Activated CD8-positive, alpha-beta memory T cell treated with anti-CD3 and anti-CD28 coated beads for 4 hours (primary cell): ENCODE data around the gene RASSF1.

Experiments used
- DNase-seq, 2 donors: peaks; one replicate each; pipeline ENCODE4 v3.0.0-alpha.2; 2020; ENCODE audit warnings: low read depth in 2 of 2

RASSF1 gene

DNA sequence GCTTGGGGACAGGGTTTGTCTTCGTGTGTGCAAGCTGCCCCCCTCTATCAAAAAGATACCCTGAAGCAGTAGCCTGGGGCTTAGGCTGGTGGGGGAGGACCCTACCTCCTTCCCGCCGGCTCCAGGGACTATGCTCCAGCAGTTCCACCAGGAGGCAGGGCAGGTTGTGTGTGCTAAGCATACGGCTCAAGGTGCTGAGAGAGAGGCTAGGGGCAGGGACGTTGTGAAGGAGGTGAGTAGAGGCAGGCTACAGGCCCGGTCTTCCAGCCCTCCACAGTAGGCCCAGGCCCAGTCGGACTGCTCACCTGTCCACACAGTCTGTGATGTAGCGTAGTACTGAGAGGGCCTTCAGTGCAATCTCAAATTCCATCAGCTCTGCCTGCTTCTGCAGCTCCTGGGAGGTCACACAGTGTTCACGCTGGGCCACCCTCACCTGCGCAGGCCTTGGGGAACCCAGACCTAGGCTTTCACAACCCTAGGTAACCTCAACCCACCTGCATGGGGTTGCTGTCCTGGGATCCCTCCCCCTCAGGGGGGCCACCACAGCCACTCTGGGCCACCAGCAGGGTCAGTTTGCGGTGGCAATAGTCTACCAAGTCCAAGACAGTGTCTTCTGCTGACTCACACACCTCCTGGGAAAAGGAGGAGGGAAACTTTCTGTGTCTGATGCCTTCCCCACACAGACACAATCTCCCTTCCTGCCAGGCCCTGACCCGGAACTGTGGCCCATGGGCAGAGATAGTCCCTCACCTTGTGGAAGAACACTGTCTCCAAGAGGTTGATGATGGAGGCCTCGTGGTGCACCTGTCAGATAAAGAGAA, 2.4 kb upstream of the RASSF1 start:
- no peak for DNase-seq

DNA sequence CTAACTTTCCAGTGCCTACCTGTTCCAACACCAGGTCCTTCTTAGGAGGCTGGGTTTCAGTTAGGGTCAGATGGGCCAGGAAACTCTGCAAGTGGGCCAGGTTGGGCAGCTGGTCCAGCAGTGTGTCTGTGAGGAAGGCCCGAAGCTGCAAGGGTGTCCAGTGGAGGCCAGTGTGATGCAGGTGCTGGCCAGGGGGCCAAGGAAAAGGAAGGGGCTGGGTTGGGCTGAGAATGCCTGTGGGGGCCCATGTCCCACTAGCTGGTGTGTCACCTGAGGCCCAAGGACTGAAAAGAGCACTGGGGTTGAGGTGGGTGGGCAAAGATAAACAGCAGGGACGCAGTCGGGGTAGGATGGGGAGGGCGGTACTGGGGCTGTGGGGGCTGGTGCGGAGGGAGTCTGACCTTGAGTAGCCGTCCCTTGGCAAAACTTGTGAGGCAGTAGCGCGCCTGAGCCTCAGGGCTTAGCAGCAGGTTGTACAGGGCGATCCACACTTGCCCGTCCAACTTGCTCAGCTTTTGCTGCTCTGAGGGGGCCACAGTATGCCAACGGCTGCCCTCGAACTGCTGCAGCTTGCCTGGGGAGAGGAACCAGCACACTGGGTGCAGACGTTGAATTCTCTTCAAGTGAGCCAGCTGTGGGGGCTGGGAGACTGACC, 1.5 kb upstream of the RASSF1 start:
- no peak for DNase-seq

DNA sequence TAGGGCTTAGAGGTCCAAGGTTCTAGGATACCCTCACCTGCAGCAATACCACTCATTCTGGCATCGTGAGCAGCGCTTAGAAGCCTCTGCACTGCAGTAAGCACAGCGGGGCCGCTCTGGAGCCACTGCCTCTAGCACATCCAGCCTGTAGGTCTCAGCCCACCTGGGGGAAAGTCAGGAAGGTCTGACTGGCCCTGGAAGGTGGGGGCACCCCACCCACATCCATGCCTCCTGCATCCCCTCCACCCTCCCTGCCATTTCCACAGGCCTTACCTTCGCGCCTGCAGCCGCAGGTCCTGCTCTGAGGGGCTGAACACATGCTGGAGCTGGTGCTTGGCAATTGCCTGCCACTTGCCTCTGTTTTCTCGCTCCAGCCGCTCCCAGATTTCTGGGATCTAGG, 901 bp upstream of the RASSF1 start:
- DNase-seq = no peak

GRCh38 chr3:50340147-50340447, 539 bp downstream of the RASSF1 start:
- no peak for DNase-seq

DNA sequence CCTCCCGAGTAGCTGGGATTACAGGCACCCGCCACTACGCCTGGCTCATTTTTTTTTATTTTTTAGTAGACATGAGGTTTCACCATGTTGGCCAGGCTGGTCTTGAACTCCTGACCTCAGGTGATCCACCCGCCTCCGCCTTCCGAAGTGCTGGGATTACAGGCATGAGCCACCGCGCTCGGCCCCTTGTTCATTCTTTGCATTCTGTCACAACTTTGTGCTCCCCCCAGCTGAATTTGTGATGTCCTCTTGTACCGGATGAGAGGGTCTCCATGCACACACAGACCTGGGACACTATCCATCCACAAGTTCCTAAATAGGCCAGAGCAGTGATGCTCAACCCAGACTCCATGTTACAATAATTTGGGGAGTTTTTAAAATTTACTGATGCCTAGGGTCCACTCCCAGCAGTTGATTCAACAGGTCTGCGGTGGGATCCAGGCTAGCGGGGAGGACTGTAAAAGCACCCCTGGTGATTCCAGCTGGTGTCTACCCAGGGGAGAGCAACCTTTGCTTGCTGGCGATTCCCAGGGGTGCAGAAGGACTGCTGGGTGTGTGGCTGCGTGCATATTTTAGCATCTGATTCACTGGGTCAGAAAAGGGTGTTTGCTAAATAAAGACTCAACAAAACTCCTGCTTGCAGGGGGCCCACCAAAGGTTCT, 1.0 kb downstream of the RASSF1 start:
- no peak for DNase-seq

DNA sequence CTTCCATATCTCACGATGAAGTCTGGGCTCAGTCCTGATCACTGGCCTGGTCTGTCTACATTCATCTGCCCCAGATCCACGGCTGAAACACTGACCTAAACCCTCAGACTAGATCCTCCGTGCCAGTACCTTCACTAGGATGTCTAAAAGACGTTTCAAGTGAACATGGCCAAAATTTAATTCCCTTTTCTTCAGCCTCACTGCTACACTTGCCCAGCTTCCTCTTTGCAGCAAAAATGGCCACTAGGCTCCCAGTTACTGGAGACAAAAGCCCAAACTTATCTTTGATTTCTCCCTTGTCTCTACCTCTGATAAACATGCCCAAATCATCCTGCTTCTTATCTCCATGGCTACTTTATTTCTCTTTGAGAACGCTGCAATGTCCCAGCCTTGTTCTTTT, 1.7 kb downstream of the RASSF1 start:
- no peak for DNase-seq

DNA sequence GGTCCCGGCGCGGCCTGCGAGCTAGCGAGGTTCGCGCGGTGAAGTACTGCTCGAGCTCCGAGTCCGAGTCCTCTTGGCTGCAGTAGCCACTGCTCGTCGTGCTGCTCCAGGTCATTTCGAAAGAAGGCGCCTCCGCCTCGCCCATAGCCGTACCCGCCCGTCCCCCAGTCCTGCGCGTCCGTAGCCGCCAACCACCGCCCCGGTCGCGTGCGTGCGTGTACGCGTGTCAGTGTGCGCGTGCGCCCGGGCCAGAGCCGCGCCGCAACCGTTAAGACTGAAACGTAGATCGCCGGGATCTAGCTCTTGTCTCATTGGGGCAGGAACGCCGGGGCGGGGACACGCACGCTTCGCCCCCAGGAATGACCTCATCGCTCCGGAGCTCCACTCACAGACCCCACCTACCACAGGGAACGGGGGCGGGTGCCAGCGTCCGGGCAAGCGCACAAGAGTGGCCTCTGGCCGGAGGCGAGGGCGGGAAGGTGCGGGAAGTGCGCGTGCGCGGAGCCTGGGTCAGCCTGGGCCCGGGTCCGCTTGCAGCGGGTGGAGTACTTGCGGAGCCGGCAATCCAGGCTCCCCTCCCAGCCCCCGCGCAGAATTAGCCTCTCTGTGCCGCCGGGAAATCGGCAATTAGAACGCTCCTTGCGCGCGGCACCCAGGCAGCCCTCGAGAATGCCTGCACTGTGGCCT, 3.3 kb downstream of the RASSF1 start:
- peak; percentile 89 to 93 for DNase-seq

GRCh38 chr3:50336452-50337174, 4.0 kb downstream of the RASSF1 start:
- no peak for DNase-seq

GRCh38 chr3:50334339-50335075, 6.1 kb downstream of the RASSF1 start:
- no peak for DNase-seq

DNA sequence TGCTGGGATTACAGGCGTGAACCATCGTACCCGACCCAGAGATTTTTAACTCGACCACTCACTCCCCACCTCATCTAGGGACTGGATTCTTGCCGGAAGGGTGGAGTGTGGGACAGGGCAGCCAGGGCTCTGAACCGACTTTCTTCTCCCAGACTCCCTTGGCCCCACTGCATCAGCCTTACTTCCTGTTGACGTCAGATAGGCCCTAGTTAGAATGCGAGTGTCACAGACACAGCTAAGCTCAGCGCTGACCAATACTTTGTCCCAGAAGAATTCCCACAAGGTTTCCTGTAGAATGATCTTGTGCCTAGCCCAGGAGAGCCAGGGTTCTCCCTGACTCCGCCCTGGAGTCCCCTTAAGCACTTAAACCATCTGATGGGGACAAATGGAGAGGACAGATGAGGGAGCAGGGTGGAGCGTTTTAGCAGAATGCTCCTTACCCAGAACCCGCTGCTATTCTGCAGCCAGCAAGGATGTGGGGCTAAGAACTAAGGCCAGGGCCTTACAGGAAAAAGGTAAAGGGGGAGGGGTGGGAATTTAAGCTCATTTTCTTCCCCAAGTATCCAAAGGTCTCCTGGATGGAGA, 6.8 kb downstream of the RASSF1 start:
- no peak for DNase-seq

- no peak for DNase-seq
These were observed 9.2 kb downstream of the RASSF1 start for GRCh38 chr3:50331364-50331907.

- no peak for DNase-seq
These were observed 10.3 kb downstream of the RASSF1 start for GRCh38 chr3:50330330-50330729.

DNA sequence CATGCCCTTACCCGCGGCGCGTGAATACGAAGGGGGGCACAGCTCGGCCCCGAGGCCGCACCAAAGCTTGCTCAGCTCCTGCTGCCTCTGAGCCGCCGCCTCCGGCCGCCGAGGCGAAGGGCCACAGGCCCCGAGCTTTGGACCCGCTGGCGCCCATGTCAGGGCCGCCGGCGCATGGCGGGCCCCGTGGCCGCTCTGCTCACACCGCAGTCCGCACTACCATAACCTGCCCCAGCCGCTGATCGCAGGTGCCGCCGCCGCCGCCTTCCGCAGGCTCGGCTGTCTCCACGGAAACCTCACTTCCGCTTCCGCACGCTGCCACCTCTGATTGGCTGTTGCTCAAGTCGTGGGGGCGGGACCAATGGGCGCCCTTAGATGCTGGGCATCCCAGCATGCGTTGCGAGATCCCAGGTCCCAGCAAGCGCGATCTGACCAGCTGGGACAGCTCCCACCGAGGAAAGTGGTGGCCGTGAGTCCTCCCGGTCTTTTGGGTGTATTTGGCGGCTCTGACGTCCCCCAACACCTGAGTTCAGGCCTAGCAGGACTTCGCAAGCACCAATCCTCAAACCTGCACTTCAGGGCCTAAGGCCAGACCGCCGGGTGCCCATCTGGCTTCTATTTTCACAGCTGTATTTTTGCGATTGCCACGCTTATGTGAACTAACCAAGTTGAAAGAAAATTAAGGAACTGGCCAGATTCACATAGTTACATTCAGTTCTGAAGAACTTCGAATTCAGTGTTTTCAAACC, 12.5 kb downstream of the RASSF1 start, which contains the start of gene TUSC2:
Gene TUSC2, minus strand, starts transcription at position 281 of the 749 bp plus-strand sequence. Its CDS starts 124 bp downstream, at position 157.
- peak; percentile 89 to 90 for DNase-seq

GRCh38 chr3:50327129-50327528, 13.5 kb downstream of the RASSF1 start:
- DNase-seq = no peak

- DNase-seq = no peak
These were observed 14.5 kb downstream of the RASSF1 start for GRCh38 chr3:50326182-50326541.

GRCh38 chr3:50325497-50326181, 15.0 kb downstream of the RASSF1 start:
- no peak for DNase-seq

DNA sequence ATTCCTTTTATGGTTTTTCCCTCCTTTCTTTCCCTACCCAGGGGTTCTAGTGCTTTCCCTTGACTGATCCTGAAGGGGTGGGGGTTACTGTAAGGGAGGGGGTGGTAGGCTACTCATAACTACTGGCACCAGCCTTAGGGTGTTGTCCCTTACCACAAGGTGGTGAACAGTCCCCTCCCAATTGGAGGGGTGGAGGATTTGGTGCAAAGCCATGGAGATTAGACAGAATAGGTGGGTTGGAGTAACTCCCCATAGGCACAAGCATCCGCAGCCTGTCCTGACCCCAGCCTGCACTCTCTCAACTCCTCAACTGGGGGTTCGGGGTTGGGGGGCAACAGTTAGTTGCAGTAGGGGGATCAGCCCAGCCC, 15.5 kb downstream of the RASSF1 start:
- no peak for DNase-seq

DNA sequence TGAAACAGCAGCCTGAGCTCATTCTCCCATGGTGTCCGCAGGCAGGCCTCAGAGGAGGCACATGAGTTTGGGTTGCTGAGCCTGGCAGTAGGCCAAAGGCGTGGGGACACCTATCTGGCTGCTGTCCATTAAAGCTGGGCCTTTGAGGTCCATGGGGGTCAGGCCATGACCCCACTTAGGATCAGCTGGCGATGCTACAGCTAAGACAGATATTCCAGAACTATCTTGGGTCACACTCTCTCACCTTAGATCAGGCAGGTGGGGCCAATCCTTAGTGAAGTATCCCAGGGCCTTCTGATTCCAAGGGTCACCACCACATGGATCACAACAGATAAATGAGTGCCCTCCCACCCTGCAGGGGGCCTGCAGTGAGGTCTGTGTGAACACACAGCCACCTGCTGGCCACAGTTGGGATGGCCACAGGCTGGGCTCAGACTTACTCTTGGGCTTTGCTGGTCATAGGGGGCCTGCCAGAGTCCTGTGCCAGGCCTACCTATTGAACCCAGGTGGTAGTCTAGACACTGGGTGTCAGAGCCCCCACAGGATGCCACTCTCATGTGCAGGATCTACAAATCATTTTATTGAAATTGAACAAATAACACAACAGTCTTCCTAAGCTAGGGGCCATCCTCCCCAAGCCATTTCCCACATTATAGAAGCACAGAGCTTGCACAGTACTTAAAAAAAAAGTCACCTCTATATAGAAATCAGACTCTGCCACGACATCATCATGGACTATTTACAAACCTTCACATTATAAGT, 16.1 kb downstream of the RASSF1 start:
- no peak for DNase-seq
